Cardiac fibroblast (primary cell): ENCODE results near the gene RFT1.

Experiments
- DNase-seq, 2 donors: peaks; one replicate each; pipeline versions ENCODE4 v3.0.0 to v3.0.0-alpha.2; 2010; ENCODE audit warnings: low read depth in 2 of 2
- H3K4me3 ChIP-seq, 2 donors: replicated peaks in 1 of 2; 1 replicate in 1 of 2; 2 replicates in 1 of 2; pipeline ENCODE4 v1.5.1; 2011; ENCODE audit warnings: low read depth in 2 of 2, low read length in 2 of 2, mild to moderate bottlenecking in 2 of 2, moderate library complexity in 1 of 2
- CTCF ChIP-seq: IDR thresholded peaks from one replicate; pipeline ENCODE4 v1.5.1; 2011; ENCODE audit warnings: low read depth, mild to moderate bottlenecking, low read length, inconsistent platforms

RFT1 gene

GRCh38 chr3:53040351-53040820 lies 89.8 kb downstream of the RFT1 start:
- no peak for DNase-seq
- no peak overlapping the region for H3K4me3 ChIP-seq

GRCh38 chr3:53039376-53039752 lies 90.9 kb downstream of the RFT1 start:
- no peak for TF ChIP-seq CTCF
- no peak for DNase-seq
- H3K4me3 ChIP-seq, result no peak overlapping the region

More at GRCh38 chr3:53040351-53040820, 89.8 kb downstream of the RFT1 start:
- no peak for TF ChIP-seq CTCF

GRCh38 chr3:53038679-53039375 lies 91.4 kb downstream of the RFT1 start:
- no peak for DNase-seq
- H3K4me3 ChIP-seq, result no peak overlapping the region
- TF ChIP-seq CTCF, result no peak
